Endothelial cell (in vitro differentiated cells): ENCODE measurements around the gene SPDEF. TPM values are rescaled to one million over a fixed set of nuclear protein-coding genes. Genes with fewer than 3 reads are reported as not detected.

Experiments
- DNase-seq: peaks from one replicate; pipeline ENCODE4 v3.0.0; 2021; ENCODE audit warnings: low spot score
- H3K27ac Mint-ChIP-seq: one replicate; pipeline ENCODE4 v1.8.0; 2021; ENCODE audit warnings: mixed read lengths, inconsistent platforms; ENCODE audit not compliant: unreplicated experiment
- H3K27me3 Mint-ChIP-seq: one replicate; pipeline ENCODE4 v1.8.0; 2021; ENCODE audit warnings: mild to moderate bottlenecking, moderate library complexity, mixed read lengths, inconsistent platforms; ENCODE audit not compliant: unreplicated experiment
- H3K36me3 Mint-ChIP-seq: one replicate; pipeline ENCODE4 v1.8.0; 2021; ENCODE audit warnings: mild to moderate bottlenecking, low read depth, mixed read lengths, inconsistent platforms; ENCODE audit not compliant: unreplicated experiment
- H3K4me1 Mint-ChIP-seq: one replicate; pipeline ENCODE4 v1.8.0; 2021; ENCODE audit warnings: mild to moderate bottlenecking, mixed read lengths, inconsistent platforms; ENCODE audit not compliant: unreplicated experiment
- H3K4me3 Mint-ChIP-seq: one replicate; pipeline ENCODE4 v1.8.0; 2021; ENCODE audit warnings: mild to moderate bottlenecking, mixed read lengths, inconsistent platforms; ENCODE audit not compliant: unreplicated experiment
- H3K9me3 Mint-ChIP-seq: one replicate; pipeline ENCODE4 v1.8.0; 2021; ENCODE audit warnings: mixed read lengths, inconsistent platforms; ENCODE audit not compliant: unreplicated experiment
- CTCF ChIP-seq: fragments of 200-600 bp; sonication (generic); IDR thresholded peaks from one replicate; pipeline ENCODE4 v1.5.0; 2021; ENCODE audit warnings: antibody characterized with exemption; ENCODE audit not compliant: unreplicated experiment
- total RNA-seq: library from RNA; stranded (reverse); fragmentation: NEBNext Ultra II Directional; extraction: Animal tissue kit (Norgen Biotek cat#: 25700); gene quantifications from one replicate; pipeline ENCODE4 v1.2.1, GENCODE V29; 2021; ENCODE audit not compliant: unreplicated experiment

The SPDEF gene
- total RNA-seq, 1 donor from 2014 or later = not detected

GRCh38 chr6:34489207-34489805 is 66.8 kb downstream of the SPDEF start:
- no peaks in the 10 kb centered on the region for H3K27me3 Mint-ChIP-seq
- no peak for TF ChIP-seq CTCF
- no peaks in the 10 kb centered on the region for H3K4me1 Mint-ChIP-seq
- no peaks in the 10 kb centered on the region for H3K9me3 Mint-ChIP-seq
- H3K27ac Mint-ChIP-seq = no peak overlapping the region
- DNase-seq = no peak
- no peak overlapping the region for H3K4me3 Mint-ChIP-seq
- H3K36me3 Mint-ChIP-seq = no peaks in the 10 kb centered on the region

Other genes starting within 250 kb of the SPDEF start
- 52.0 TPM for gene NUDT3, start 163.7 kb downstream of the SPDEF start, total RNA-seq
- 1,322 TPM for gene RPS10, start 130.3 kb downstream of the SPDEF start, total RNA-seq
- 0.08 TPM for gene PACSIN1, start 90.3 kb downstream of the SPDEF start, total RNA-seq
- 58.9 TPM for gene ILRUN, start 140.4 kb upstream of the SPDEF start, total RNA-seq
- 100 TPM for gene SNRPC, start 201.2 kb upstream of the SPDEF start, total RNA-seq
- gene BLTP3A, start 235.8 kb upstream of the SPDEF start, total RNA-seq = 12.4 TPM